GM12878 (cell line): ENCODE measurements around the gene CCL4.

Source experiments
- CHD2 ChIP-seq: IDR thresholded peaks from 2 replicates; pipeline ENCODE4 v1.6.1; 2011; ENCODE audit warnings: low read depth, low read length, improper control_type of control experiment, borderline replicate concordance
- EP300 ChIP-seq, 2 experiments: fragments of 150-350 bp in 1 of 2; IDR thresholded peaks; 2 replicates each; pipeline ENCODE4 v1.6.1; 2011 to 2012; ENCODE audit warnings: low read depth in 2 of 2, low read length in 2 of 2, borderline replicate concordance in 1 of 2, improper control_type of control experiment in 1 of 2, inconsistent platforms in 1 of 2; ENCODE audit not compliant: control insufficient read depth in 1 of 2
- FOXK2 ChIP-seq: fragments of 450-650 bp; IDR thresholded peaks from 2 replicates; pipeline ENCODE4 v1.6.1; 2017; ENCODE audit warnings: mild to moderate bottlenecking, moderate library complexity
- KDM1A ChIP-seq: fragments of 200-600 bp; sonication (generic); IDR thresholded peaks from 2 replicates; pipeline ENCODE4 v1.6.1; 2016; ENCODE audit warnings: borderline replicate concordance
- POLR2A ChIP-seq: IDR thresholded peaks from 2 replicates; pipeline ENCODE4 v1.6.1; 2011; ENCODE audit warnings: low read depth, mild to moderate bottlenecking, low read length
- POLR2AphosphoS5 ChIP-seq: IDR thresholded peaks from 2 replicates; pipeline ENCODE4 v1.6.1; 2011; ENCODE audit warnings: mild to moderate bottlenecking, low read length, inconsistent platforms
- SIN3A ChIP-seq: IDR thresholded peaks from 2 replicates; pipeline ENCODE4 v1.6.1; 2012; ENCODE audit warnings: low read depth, low read length, improper control_type of control experiment
- TF ChIP-seq, protein P1 (sequence below), 3 experiments: IDR thresholded peaks in 2 of 3; conservative IDR thresholded peaks in 1 of 3; 2 replicates each; pipeline ENCODE4 v1.5.1; 2011; ENCODE audit warnings: low read depth in 3 of 3, low read length in 3 of 3, mild to moderate bottlenecking in 3 of 3, control low read depth in 2 of 3, moderate library complexity in 2 of 3, inconsistent platforms in 1 of 3, mixed read lengths in 1 of 3; ENCODE audit not compliant: control insufficient read depth in 2 of 3, insufficient read depth in 1 of 3; ENCODE audit errors: extremely low read depth in 1 of 3
- TF ChIP-seq, protein P2 (sequence below): fragments of 450-650 bp; IDR thresholded peaks from 2 replicates; pipeline ENCODE4 v1.6.1; 2017; ENCODE audit warnings: mild to moderate bottlenecking, low read depth, inconsistent platforms; ENCODE audit not compliant: poor library complexity, severe bottlenecking
- TF ChIP-seq, protein P3 (sequence below): fragments of 450-650 bp; IDR thresholded peaks from 2 replicates; pipeline ENCODE4 v1.6.1; 2017; ENCODE audit warnings: mild to moderate bottlenecking

DNA sequence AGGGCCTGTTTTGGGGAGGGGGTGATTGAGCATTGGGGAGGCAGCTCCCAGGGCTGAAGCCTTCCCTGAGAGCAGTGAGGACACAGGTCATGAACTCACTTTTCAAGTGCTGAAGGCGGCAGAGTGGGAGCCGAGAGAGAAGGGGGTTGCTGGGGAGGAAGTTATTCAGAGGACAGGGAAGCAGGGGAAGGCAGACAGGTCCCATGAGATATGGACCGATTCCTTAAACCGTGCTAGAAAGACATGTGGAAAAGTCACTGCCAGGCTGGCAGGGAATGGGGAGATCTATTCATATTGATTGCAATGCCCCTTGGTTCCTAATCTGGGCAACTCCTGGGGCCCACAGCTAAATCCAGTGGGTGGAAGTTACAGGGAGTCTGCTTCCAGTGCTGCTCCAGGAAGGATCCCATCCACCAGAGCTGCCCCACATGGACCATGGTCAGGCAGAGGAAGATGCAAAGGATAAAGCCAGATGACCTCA is 1.1 kb downstream of the CCL4 start:
- no peak for TF ChIP-seq POLR2AphosphoS5
- TF ChIP-seq, protein P1, sequence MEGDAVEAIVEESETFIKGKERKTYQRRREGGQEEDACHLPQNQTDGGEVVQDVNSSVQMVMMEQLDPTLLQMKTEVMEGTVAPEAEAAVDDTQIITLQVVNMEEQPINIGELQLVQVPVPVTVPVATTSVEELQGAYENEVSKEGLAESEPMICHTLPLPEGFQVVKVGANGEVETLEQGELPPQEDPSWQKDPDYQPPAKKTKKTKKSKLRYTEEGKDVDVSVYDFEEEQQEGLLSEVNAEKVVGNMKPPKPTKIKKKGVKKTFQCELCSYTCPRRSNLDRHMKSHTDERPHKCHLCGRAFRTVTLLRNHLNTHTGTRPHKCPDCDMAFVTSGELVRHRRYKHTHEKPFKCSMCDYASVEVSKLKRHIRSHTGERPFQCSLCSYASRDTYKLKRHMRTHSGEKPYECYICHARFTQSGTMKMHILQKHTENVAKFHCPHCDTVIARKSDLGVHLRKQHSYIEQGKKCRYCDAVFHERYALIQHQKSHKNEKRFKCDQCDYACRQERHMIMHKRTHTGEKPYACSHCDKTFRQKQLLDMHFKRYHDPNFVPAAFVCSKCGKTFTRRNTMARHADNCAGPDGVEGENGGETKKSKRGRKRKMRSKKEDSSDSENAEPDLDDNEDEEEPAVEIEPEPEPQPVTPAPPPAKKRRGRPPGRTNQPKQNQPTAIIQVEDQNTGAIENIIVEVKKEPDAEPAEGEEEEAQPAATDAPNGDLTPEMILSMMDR (IDR thresholded peaks at IDR 0.05 in 2 of 3, conservative IDR thresholded peaks at IDR 0.05 in 1 of 3; ENCODE audit: control insufficient read depth in 2 of 3, extremely low read depth in 1 of 3, insufficient read depth in 1 of 3, low read depth in 3 of 3, low read length in 3 of 3), result no peak
- TF ChIP-seq POLR2A, result no peak
- no peak for TF ChIP-seq FOXK2
- TF ChIP-seq, protein P2, sequence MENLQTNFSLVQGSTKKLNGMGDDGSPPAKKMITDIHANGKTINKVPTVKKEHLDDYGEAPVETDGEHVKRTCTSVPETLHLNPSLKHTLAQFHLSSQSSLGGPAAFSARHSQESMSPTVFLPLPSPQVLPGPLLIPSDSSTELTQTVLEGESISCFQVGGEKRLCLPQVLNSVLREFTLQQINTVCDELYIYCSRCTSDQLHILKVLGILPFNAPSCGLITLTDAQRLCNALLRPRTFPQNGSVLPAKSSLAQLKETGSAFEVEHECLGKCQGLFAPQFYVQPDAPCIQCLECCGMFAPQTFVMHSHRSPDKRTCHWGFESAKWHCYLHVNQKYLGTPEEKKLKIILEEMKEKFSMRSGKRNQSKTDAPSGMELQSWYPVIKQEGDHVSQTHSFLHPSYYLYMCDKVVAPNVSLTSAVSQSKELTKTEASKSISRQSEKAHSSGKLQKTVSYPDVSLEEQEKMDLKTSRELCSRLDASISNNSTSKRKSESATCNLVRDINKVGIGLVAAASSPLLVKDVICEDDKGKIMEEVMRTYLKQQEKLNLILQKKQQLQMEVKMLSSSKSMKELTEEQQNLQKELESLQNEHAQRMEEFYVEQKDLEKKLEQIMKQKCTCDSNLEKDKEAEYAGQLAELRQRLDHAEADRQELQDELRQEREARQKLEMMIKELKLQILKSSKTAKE, result no peak
- no peak for TF ChIP-seq SIN3A
- TF ChIP-seq EP300 (IDR thresholded peaks at IDR 0.05; ENCODE audit: borderline replicate concordance in 1 of 2, control insufficient read depth in 1 of 2, low read depth in 2 of 2, low read length in 2 of 2), result no peak
- TF ChIP-seq KDM1A, result no peak
- TF ChIP-seq, protein P3, sequence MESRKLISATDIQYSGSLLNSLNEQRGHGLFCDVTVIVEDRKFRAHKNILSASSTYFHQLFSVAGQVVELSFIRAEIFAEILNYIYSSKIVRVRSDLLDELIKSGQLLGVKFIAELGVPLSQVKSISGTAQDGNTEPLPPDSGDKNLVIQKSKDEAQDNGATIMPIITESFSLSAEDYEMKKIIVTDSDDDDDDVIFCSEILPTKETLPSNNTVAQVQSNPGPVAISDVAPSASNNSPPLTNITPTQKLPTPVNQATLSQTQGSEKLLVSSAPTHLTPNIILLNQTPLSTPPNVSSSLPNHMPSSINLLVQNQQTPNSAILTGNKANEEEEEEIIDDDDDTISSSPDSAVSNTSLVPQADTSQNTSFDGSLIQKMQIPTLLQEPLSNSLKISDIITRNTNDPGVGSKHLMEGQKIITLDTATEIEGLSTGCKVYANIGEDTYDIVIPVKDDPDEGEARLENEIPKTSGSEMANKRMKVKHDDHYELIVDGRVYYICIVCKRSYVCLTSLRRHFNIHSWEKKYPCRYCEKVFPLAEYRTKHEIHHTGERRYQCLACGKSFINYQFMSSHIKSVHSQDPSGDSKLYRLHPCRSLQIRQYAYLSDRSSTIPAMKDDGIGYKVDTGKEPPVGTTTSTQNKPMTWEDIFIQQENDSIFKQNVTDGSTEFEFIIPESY, result no peak
- no peak for TF ChIP-seq CHD2
